CD4-positive, alpha-beta T cell (primary cell): Measurements from ENCODE around the gene WDFY3. TPM values are rescaled to one million over a fixed set of nuclear protein-coding genes. Genes with fewer than 3 reads are reported as not detected.

Source experiments
- ATAC-seq: fragments of 200-7000 bp; cut with Tn5 transposase; one replicate; pipeline ENCODE4 v1.10.0; 2022; ENCODE audit warnings: mild to moderate bottlenecking; ENCODE audit not compliant: poor library complexity
- CTCF ChIA-PET: fragments of 350-600 bp; sonication (Branson Sonifier 250); formaldehyde crosslinking; loops from one replicate; lab custom pipeline; 2021; ENCODE audit warnings: antibody characterized with exemption, inconsistent platforms; lab: Charles Lee
- POLR2A ChIA-PET: fragments of 350-600 bp; sonication (Branson Sonifier 250); formaldehyde crosslinking; loops from one replicate; lab custom pipeline; 2021; ENCODE audit warnings: antibody characterized with exemption, inconsistent platforms; lab: Charles Lee
- DNase-seq, 14 experiments: peaks; one replicate each; pipeline ENCODE4 v3.0.0-alpha.2; 2013 to 2020; ENCODE audit warnings: mixed read lengths in 2 of 14
- H3K27ac ChIP-seq, 2 donors: one replicate each; pipeline versions ENCODE4 v1.5.1 to v1.7.0; 2013; ENCODE audit warnings: low read length in 2 of 2, low read depth in 1 of 2, mild to moderate bottlenecking in 1 of 2
- H3K27me3 ChIP-seq, 2 experiments: 1 replicate in 1 of 2; 2 replicates in 1 of 2; pipeline versions ENCODE4 v1.6.1 to v1.7.0; 2013; ENCODE audit warnings: low read length in 2 of 2, control low read depth in 1 of 2, mild to moderate bottlenecking in 1 of 2, moderate library complexity in 1 of 2; ENCODE audit not compliant: insufficient read depth in 2 of 2, control insufficient read depth in 1 of 2
- H3K36me3 ChIP-seq: one replicate; pipeline ENCODE4 v1.6.1; 2013; ENCODE audit warnings: low read length, control low read depth; ENCODE audit not compliant: insufficient read depth
- H3K4me1 ChIP-seq: one replicate; pipeline ENCODE4 v1.6.1; 2013; ENCODE audit warnings: low read length, control low read depth; ENCODE audit not compliant: insufficient read depth
- H3K4me3 ChIP-seq: one replicate; pipeline ENCODE4 v1.5.1; 2013; ENCODE audit warnings: mild to moderate bottlenecking, low read length, moderate library complexity
- H3K9me3 ChIP-seq, 2 experiments: 1 replicate in 1 of 2; 2 replicates in 1 of 2; pipeline versions ENCODE4 v1.6.1 to v1.7.0; 2013; ENCODE audit warnings: low read length in 2 of 2, mild to moderate bottlenecking in 2 of 2, control low read depth in 1 of 2, moderate library complexity in 1 of 2; ENCODE audit not compliant: control insufficient read depth in 1 of 2, insufficient read depth in 1 of 2
- H3K27ac Mint-ChIP-seq: one replicate; pipeline ENCODE4 v1.8.0; 2020; ENCODE audit warnings: mixed read lengths
- H3K27me3 Mint-ChIP-seq: one replicate; pipeline ENCODE4 v1.8.0; 2021; ENCODE audit warnings: mixed read lengths
- H3K36me3 Mint-ChIP-seq: one replicate; pipeline ENCODE4 v1.8.0; 2021; ENCODE audit warnings: low read depth, mixed read lengths
- H3K4me1 Mint-ChIP-seq: one replicate; pipeline ENCODE4 v1.8.0; 2021; ENCODE audit warnings: low read depth, mixed read lengths
- H3K4me3 Mint-ChIP-seq: one replicate; pipeline ENCODE4 v1.8.0; 2020; ENCODE audit warnings: mild to moderate bottlenecking, mixed read lengths
- H3K9me3 Mint-ChIP-seq: one replicate; pipeline ENCODE4 v1.8.0; 2020; ENCODE audit warnings: mixed read lengths
- CTCF ChIP-seq: fragments of 200-600 bp; IDR thresholded peaks from one replicate; pipeline ENCODE4 v1.8.0; 2022; ENCODE audit warnings: antibody characterized with exemption, mild to moderate bottlenecking
- intact Hi-C, 2 experiments: fragments of 100-400 bp; cut with DNase I in 1 of 2; cut with micrococcal nuclease in 1 of 2; formaldehyde crosslinking; loops; one replicate each; pipeline versions ENCODE4 v1.15.1 to v1.9.0; 2023 to 2025; cut with DNase I, micrococcal nuclease
- total RNA-seq, 174 experiments: library from RNA in 2 of 174; stranded (reverse) in 2 of 174; gene quantifications; one replicate each; pipeline ENCODE4 v1.2.3 and lab custom pipeline; 2021 to 2026

The WDFY3 gene
- total RNA-seq, 2 experiments from 2014 or later, result 0.60 to 0.75 TPM

- no peak for TF ChIP-seq CTCF
- ATAC-seq (no peak), DNase-seq (no peak)
- no peaks in the 10 kb centered on the region for H3K36me3 ChIP-seq
- Mint-ChIP-seq H3K27ac (no peak overlapping the region), H3K4me3 (no peak overlapping the region), H3K27me3 (no peaks in the 10 kb centered on the region), H3K4me1 (no peaks in the 10 kb centered on the region), H3K9me3 (no peaks in the 10 kb centered on the region), H3K36me3 (no peaks in the 10 kb centered on the region)
- intact Hi-C loops, result no loop called here
- no peaks in the 10 kb centered on the region for H3K4me1 ChIP-seq
- H3K27me3 ChIP-seq, result no peaks in the 10 kb centered on the region
- H3K9me3 ChIP-seq, result no peaks in the 10 kb centered on the region
- CTCF ChIA-PET, result no interaction called here
- no peak overlapping the region for H3K27ac ChIP-seq
- H3K4me3 ChIP-seq, result no peak overlapping the region
- POLR2A ChIA-PET, result no interaction called here
Observed at GRCh38 chr4:84734037-84734436, 232.5 kb downstream of the WDFY3 start.

DNA sequence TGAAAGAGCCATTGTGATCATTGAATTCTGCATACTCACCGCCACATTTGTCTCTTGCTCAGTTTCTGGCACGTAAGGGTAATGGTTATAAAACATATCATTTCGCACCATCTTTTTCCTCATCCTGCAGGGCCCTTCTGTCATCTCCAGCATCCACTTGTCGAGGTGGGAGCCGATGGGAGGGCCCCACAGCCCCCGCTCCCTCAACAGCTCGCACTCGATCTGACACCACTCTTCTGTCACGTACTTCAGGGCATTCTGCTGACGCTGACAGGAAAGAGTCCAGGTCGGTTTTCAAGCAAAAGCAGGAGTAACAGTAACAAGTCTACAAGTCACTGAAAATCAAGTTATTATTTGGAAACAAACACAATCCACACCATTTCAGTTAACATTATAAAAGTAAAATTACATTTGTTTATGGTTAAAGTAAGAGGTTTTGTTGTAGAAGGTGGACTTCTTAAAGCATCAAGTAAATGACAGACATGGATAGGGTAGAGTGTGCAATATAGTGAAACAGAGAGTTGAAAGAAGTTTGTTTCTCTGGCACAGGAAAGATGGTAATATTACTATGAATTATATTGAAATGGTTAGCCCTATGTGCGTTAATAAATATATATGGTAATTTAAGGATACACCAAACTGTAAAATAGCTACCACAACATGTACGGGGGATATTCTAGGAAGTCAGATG lies 233.0 kb downstream of the WDFY3 start:
- H3K4me3 ChIP-seq, result no peak overlapping the region
- intact Hi-C loops, result no loop called here
- ATAC-seq, result no peak
- Mint-ChIP-seq H3K27ac (no peak overlapping the region), H3K36me3 (no peaks in the 10 kb centered on the region), H3K9me3 (no peaks in the 10 kb centered on the region), H3K27me3 (no peaks in the 10 kb centered on the region), H3K4me3 (no peak overlapping the region), H3K4me1 (no peaks in the 10 kb centered on the region)
- ChIA-PET POLR2A (no interaction called here), CTCF (interaction anchor here (1.5 kb wide), 1 partner anchor 20 kb away, joined by 4 read pairs; no protein-coding TSS in a partner anchor)
- no peaks in the 10 kb centered on the region for H3K9me3 ChIP-seq
- no peaks in the 10 kb centered on the region for H3K4me1 ChIP-seq
- H3K27me3 ChIP-seq, result no peaks in the 10 kb centered on the region
- DNase-seq, result no peak
- no peak overlapping the region for H3K27ac ChIP-seq
- H3K36me3 ChIP-seq, result no peaks in the 10 kb centered on the region
- TF ChIP-seq CTCF, result no peak

GRCh38 chr4:84730375-84730774 lies 236.1 kb downstream of the WDFY3 start:
- Histone ChIP-seq H3K9me3 (no peaks in the 10 kb centered on the region), H3K27ac (no peak overlapping the region), H3K36me3 (no peaks in the 10 kb centered on the region), H3K27me3 (no peaks in the 10 kb centered on the region), H3K4me3 (no peak overlapping the region), H3K4me1 (no peaks in the 10 kb centered on the region)
- Mint-ChIP-seq H3K27ac (no peak overlapping the region), H3K36me3 (no peaks in the 10 kb centered on the region), H3K27me3 (no peaks in the 10 kb centered on the region), H3K9me3 (no peaks in the 10 kb centered on the region), H3K4me3 (no peak overlapping the region), H3K4me1 (peaks cover 7% of the 10 kb centered on the region)
- POLR2A ChIA-PET, result interaction anchor here (0.6 to 1.5 kb wide), 2 partner anchors 10 to 12 kb away, joined by 3 read pairs; no protein-coding TSS in a partner anchor
- ATAC-seq (no peak), DNase-seq (no peak)
- no peak for TF ChIP-seq CTCF
- CTCF ChIA-PET, result interaction anchor here (0.6 kb wide), 1 partner anchor 14 kb away, joined by 3 read pairs; no protein-coding TSS in a partner anchor
- intact Hi-C loops, result no loop called here
